Measurements from ENCODE around the gene RNFT2.

The RNFT2 gene

DNA sequence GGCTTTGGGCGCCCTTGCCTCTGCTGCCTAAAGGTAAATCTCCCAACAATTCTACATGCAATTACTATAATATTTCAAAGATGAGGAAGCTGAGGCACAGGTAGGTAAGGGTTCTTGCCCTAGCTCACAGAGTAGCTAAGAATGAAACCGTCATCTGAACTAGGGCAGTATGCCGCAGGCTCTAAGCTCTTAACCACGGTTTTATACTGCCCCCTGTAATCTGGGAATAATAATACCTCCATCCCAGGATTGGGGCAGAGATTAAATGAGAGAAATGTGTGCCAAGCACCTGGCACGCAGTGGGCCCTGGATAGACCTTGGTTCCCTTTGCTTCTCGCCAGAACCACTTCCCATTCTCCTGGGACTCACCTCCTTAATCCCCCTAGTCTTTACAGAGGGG lies 144.6 kb downstream of the RNFT2 start:
- TF ChIP-seq ZNF274 (IDR thresholded peaks at IDR 0.05; ENCODE audit: low read depth, low read length) = no peak

DNA sequence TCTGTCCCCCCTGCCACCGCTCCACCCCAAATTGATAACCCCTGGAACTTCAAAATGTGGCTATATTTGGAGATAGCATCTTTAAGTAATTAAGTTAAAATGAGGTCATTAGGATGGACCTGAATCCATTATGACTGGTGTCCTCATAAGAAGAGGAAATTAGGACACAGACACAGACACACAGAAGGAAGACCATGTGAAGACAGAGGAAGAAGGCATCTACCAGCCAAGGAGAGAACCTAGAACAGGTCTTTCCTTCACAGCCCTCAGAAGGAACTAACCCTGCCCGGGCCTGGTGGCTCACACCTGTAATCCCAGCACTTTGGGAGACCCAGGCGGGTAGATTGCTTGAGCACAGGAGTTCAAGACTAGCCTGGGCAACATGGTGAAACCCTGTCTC lies 146.8 kb downstream of the RNFT2 start:
- H3K4me3 ChIP-seq (ENCODE audit: low read length) = no peak overlapping the region
- TF ChIP-seq ZNF274 (IDR thresholded peaks at IDR 0.05; ENCODE audit: low read depth, low read length) = no peak

More for the DNA sequence above, 144.6 kb downstream of the RNFT2 start:
- H3K4me3 ChIP-seq (ENCODE audit: low read length) = no peak overlapping the region

DNA sequence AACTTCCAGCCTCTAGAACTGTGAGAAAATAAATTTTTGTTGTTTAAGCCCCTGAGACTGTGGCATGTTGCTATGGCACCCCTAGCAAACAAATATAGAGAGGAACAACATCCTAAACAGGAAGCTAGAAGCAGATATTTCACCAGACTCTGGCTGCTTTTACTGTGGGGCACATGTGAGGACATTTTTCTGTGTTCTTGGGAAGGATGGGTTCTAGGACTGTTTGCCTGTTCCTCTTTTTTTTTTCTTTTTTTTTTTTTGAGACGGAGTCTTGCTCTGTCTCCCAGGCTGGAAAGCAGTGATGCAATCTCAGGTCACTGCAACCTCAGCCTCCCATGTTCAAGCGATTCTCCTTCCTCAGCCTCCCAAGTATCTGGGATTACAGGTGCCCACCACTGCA lies 147.4 kb downstream of the RNFT2 start:
- no peak overlapping the region for H3K4me3 ChIP-seq (ENCODE audit: low read length)
- TF ChIP-seq ZNF274 (IDR thresholded peaks at IDR 0.05; ENCODE audit: low read depth, low read length) = no peak

DNA sequence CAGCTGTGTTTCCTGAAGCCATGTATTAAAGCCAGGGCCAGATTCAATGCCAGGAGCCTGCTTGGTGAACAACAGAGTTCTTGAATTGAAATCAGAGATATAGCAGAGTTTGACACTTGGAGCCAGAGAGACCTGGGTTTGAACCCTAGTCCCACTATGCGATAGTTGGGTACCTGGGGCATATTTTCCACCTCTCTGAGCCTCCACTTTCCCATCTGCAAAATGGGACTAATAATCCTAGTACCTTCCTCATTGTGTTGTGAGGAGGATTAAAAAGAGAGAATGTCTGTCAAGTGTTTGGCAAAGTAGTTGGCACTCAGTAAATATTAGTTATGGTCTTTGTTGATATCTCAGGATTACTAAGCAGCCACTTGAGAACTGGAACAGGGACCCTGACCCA lies 149.1 kb downstream of the RNFT2 start:
- H3K4me3 ChIP-seq (ENCODE audit: low read length) = no peak overlapping the region
- TF ChIP-seq ZNF274 (IDR thresholded peaks at IDR 0.05; ENCODE audit: low read depth, low read length) = no peak

DNA sequence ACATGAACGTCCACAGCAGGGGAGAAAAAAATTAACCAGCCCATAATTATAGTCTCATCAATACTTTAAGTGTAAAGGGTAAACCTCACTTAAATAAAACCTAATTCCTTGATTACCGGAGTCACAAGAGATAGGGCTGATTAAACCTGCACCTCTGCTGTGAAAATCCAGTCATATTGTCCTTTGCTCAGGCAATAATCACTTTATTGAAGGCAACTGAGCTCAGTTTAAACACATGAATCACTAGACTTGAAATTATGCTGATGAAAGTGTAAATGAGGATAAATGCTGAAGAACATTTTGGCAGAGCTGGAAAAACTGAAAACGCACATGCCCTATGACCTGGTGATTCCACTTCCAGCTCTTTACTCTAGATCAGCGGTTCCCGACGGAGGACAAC lies 149.8 kb downstream of the RNFT2 start:
- no peak overlapping the region for H3K4me3 ChIP-seq (ENCODE audit: low read length)
- TF ChIP-seq ZNF274 (IDR thresholded peaks at IDR 0.05; ENCODE audit: low read depth, low read length) = no peak

DNA sequence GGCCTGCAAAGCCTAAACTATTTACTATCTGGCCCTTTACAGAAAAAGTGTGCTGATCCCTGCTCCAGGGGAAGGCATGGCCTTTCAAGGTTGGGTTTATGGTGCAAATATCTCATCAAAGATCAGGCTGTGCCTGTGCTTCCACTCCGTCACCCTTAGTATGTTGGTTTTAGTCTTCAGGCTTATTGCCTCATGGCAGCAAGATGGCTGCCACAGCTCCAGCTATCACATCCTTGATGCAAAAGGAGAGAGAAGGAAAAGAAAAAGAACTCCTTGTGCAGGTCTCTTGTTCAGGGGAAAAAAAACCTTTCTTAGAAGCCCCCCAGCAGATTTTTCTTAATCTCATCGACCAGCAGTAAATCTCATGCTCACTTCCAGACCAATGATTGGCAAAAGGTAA lies 152.2 kb downstream of the RNFT2 start:
- TF ChIP-seq ZNF274 (IDR thresholded peaks at IDR 0.05; ENCODE audit: low read depth, low read length) = no peak

DNA sequence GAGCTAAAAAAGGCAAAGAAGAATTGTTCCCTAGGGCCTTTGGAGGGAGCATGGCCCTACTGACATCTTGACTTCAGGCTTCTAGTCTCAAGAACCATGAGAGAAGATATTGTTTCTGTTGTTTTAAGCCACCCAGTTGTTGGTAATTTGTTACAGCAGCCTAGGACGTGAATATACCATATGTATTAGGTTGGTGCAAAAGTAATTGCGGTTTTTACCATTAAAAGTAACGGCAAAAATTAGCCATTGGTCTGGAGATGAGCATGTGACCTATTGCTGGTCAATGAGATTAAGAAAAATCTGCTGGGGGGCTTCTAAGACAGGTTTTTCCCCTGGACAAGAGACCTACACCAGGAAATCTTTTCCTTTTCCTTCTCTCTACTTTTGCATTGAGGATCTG lies 152.9 kb downstream of the RNFT2 start:
- TF ChIP-seq ZNF274 (IDR thresholded peaks at IDR 0.05; ENCODE audit: low read depth, low read length) = no peak
- H3K4me3 ChIP-seq (ENCODE audit: low read length) = no peak overlapping the region

More for the DNA sequence above, 152.2 kb downstream of the RNFT2 start:
- no peak overlapping the region for H3K4me3 ChIP-seq (ENCODE audit: low read length)

DNA sequence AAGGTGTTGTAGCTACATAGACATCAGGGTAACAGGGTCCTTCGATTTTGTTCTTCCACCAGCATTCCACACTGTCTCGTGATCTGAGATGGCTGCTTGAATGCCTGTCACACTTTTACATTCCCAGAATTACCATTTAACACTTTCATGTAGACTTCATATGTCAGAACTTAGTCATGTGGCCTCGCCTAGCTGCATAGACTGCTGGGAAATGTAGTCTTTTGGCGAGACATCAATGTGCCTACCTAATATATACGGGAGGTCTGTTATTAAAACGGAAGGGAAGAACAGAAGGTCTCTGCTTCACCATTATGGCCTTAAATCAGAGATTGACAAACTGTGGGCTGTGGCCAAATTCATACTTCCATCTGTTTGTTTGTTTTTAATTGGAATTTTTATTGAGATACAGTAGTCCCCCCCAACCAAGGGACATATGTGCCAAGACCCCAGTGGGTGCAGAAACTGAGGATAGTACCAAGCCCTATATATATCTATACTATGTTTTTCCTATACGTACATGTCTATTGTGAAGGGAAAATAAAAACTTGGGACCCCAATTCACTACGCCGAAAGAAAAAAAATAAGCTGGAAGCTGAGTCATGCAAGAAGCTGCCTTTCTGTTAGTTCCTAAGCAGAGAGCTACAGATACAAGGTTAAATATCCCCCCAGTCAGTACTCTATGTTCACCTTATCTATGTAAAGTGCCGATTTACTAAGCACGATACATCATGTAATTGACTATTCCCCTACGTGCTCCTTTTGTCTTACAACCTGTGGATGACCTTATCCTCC lies 154.4 kb downstream of the RNFT2 start:
- H3K4me3 ChIP-seq (ENCODE audit: low read length) = no peak overlapping the region
- no peak for TF ChIP-seq ZNF274 (IDR thresholded peaks at IDR 0.05; ENCODE audit: low read depth, low read length)

DNA sequence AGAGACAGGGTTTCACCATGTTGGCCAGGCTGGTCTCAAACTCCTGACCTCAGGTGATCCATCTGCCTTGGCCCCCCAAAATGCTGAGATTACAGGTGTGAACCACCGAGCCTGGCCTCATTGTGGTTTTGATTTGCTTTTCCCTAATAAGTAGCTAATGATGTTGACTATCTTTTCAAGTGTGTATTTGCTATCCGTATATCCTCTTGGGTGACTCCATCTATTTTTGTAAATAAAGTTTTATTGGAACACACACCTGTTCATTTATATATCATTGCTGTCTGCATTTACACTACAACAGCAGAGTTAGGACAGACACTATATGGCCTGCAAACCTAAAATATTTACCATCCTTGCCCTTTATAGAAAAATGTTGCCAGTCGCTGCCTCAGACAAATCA lies 156.8 kb downstream of the RNFT2 start:
- TF ChIP-seq ZNF274 (IDR thresholded peaks at IDR 0.05; ENCODE audit: low read depth, low read length) = no peak
- H3K4me3 ChIP-seq (ENCODE audit: low read length) = no peak overlapping the region

DNA sequence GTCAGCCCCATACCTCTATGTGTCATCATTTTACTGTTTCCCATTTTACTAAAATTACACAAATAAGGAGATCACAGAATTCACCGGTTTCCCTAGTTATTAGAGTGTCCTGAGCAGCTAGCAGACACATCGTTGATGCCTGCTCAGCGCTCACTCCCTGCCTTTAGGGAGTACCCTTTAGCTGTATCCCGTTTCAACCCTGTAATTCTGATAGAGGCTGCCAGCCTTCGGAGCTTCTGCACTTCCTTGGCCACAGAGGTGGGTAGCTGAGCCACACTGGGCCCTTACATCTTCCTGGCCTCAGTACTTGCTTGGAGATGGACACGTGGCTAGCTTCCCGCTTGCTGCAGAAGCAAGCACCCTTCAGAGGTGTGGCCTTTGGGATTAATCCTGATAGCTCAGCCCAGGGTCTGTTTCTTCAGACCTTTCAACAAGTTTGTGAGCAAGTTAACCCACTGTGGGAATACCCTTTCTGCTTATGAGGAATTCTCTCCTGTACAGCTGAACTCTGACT lies 158.4 kb downstream of the RNFT2 start:
- no peak overlapping the region for H3K4me3 ChIP-seq (ENCODE audit: low read length)
- TF ChIP-seq ZNF274 (IDR thresholded peaks at IDR 0.05; ENCODE audit: low read depth, low read length) = no peak

DNA sequence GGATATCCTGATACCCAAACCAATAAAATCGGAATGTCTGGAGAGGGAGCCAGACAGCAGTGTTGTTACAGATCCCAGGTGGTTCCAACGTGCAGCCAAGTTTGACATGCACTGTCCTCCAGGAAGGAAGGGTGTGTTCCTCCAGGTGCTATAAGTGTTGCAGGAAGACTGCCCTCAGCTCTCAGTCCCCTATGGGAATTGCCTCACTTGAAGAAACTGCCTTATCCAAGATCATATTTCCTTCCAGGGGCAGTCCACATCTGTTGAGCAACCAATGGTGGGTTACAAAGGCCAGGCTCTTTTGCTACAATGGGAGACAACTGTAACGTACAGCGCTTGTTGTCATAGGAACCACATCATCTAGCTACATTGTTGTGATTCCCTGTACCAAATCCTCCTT lies 159.4 kb downstream of the RNFT2 start:
- H3K4me3 ChIP-seq (ENCODE audit: low read length) = no peak overlapping the region
- no peak for TF ChIP-seq ZNF274 (IDR thresholded peaks at IDR 0.05; ENCODE audit: low read depth, low read length)

DNA sequence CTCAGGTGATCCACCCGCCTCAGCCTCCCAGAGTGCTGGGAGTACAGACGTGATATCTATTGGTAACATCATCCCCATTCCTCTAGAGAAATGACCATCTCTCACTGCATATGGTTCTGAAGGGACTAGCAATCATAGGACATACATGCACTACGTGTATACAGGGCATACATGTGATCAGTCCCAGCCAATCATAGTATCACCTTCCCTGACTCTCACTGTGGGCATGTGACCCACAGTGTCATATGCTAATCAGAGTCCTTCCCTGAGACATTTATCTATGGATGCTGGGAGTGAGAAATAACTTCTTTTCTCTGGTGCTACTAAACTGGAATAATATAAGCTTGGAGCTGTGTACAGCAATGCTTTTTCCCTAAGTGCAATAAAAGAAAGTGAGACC lies 160.6 kb downstream of the RNFT2 start:
- TF ChIP-seq ZNF274 (IDR thresholded peaks at IDR 0.05; ENCODE audit: low read depth, low read length) = no peak
- no peak overlapping the region for H3K4me3 ChIP-seq (ENCODE audit: low read length)

DNA sequence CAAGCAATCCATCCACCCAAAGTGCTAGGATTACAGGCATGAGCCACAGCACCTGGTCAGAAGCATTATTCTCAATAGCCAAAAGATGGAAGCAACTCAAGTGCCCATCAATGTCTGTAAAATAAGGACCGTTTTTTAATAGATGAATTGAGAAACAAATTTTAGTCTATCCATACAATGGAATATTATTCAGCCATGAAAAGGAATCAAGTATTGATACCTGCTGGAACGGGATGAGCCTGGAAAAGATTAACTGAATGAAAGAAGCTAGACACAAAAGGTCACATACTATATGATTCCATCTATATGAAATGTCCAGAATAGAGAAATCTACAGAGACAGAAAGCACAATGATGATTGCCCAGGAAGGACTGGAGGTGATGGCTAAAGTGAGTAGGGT lies 163.5 kb downstream of the RNFT2 start:
- TF ChIP-seq ZNF274 (IDR thresholded peaks at IDR 0.05; ENCODE audit: low read depth, low read length) = no peak
- no peak overlapping the region for H3K4me3 ChIP-seq (ENCODE audit: low read length)

Data from GM08714 (cell line).